Trophoblast cell (in vitro differentiated cells and primary cell): ENCODE data around the gene TEAD1.

Experiments
- DNase-seq, 2 donors: peaks; one replicate each; pipeline ENCODE4 v3.0.0-alpha.2; 2016
- H2AFZ ChIP-seq: 2 replicates; pipeline ENCODE4 v1.6.1; 2013; ENCODE audit warnings: low read length, moderate library complexity, mild to moderate bottlenecking; ENCODE audit not compliant: insufficient read depth, poor library complexity
- H2AK5ac ChIP-seq: 2 replicates; pipeline ENCODE4 v1.6.1; 2013; ENCODE audit warnings: mild to moderate bottlenecking, low read length
- H2BK120ac ChIP-seq: 2 replicates; pipeline ENCODE4 v1.6.1; 2013; ENCODE audit warnings: low read length, mild to moderate bottlenecking, moderate library complexity; ENCODE audit not compliant: insufficient read depth, poor library complexity
- H2BK12ac ChIP-seq: 2 replicates; pipeline ENCODE4 v1.6.1; 2013; ENCODE audit warnings: mild to moderate bottlenecking, low read length, moderate library complexity
- H2BK5ac ChIP-seq: 2 replicates; pipeline ENCODE4 v1.6.1; 2013; ENCODE audit warnings: low read length, low read depth, moderate library complexity, mild to moderate bottlenecking; ENCODE audit not compliant: poor library complexity
- H3K14ac ChIP-seq: 2 replicates; pipeline ENCODE4 v1.6.1; 2013; ENCODE audit warnings: mild to moderate bottlenecking, low read length
- H3K18ac ChIP-seq: 2 replicates; pipeline ENCODE4 v1.6.1; 2013; ENCODE audit warnings: mild to moderate bottlenecking, low read length
- H3K23ac ChIP-seq: 2 replicates; pipeline ENCODE4 v1.6.1; 2013; ENCODE audit warnings: low read length
- H3K27ac ChIP-seq: 2 replicates; pipeline ENCODE4 v1.5.1; 2013; ENCODE audit warnings: low read depth, mild to moderate bottlenecking, inconsistent platforms, low read length, moderate library complexity
- H3K27me3 ChIP-seq: 2 replicates; pipeline ENCODE4 v1.6.1; 2013; ENCODE audit warnings: inconsistent platforms, mild to moderate bottlenecking, low read length, moderate library complexity; ENCODE audit not compliant: insufficient read depth
- H3K36me3 ChIP-seq, 2 experiments: 1 replicate in 1 of 2; 2 replicates in 1 of 2; pipeline ENCODE4 v1.6.1; 2013; ENCODE audit warnings: low read length in 2 of 2, mild to moderate bottlenecking in 2 of 2, moderate library complexity in 1 of 2; ENCODE audit not compliant: insufficient read depth in 2 of 2, control insufficient read depth in 1 of 2
- H3K4ac ChIP-seq: 2 replicates; pipeline ENCODE4 v1.6.1; 2013; ENCODE audit warnings: low read depth, mild to moderate bottlenecking, low read length, moderate library complexity
- H3K4me1 ChIP-seq, 2 experiments: 1 replicate in 1 of 2; 2 replicates in 1 of 2; pipeline ENCODE4 v1.6.1; 2013; ENCODE audit warnings: low read length in 2 of 2, mild to moderate bottlenecking in 2 of 2, moderate library complexity in 1 of 2; ENCODE audit not compliant: insufficient read depth in 2 of 2, control insufficient read depth in 1 of 2
- H3K4me2 ChIP-seq: 2 replicates; pipeline ENCODE4 v1.6.1; 2013; ENCODE audit warnings: inconsistent platforms, mild to moderate bottlenecking, low read length, moderate library complexity
- H3K4me3 ChIP-seq: 2 replicates; pipeline ENCODE4 v1.5.1; 2013; ENCODE audit warnings: mild to moderate bottlenecking, low read depth, low read length, inconsistent platforms
- H3K79me1 ChIP-seq: one replicate; pipeline ENCODE4 v1.6.1; 2013; ENCODE audit warnings: low read length
- H3K79me2 ChIP-seq: 2 replicates; pipeline ENCODE4 v1.6.1; 2013; ENCODE audit warnings: low read length, mild to moderate bottlenecking; ENCODE audit not compliant: control insufficient read depth, insufficient read depth, poor library complexity
- H3K9ac ChIP-seq: 2 replicates; pipeline ENCODE4 v1.6.1; 2013; ENCODE audit warnings: mild to moderate bottlenecking, low read length
- H3K9me3 ChIP-seq: 2 replicates; pipeline ENCODE4 v1.6.1; 2013; ENCODE audit warnings: low read depth, mild to moderate bottlenecking, control low read depth, inconsistent platforms, low read length; ENCODE audit not compliant: insufficient read depth
- H4K12ac ChIP-seq: 2 replicates; pipeline ENCODE4 v1.6.1; 2013; ENCODE audit warnings: low read depth, mild to moderate bottlenecking, low read length, moderate library complexity
- H4K8ac ChIP-seq: 2 replicates; pipeline ENCODE4 v1.6.1; 2013; ENCODE audit warnings: low read depth, mild to moderate bottlenecking, low read length, moderate library complexity
- H4K91ac ChIP-seq: one replicate; pipeline ENCODE4 v1.6.1; 2013; ENCODE audit warnings: low read depth, mild to moderate bottlenecking, low read length, moderate library complexity
- WGBS: extraction: QIAGEN DNeasy Blood & Tissue Kit; methylation state at CpG from one replicate; pipeline ENCODE4 v1.1.7; 2013; ENCODE audit warnings: missing lambda C conversion rate; ENCODE audit not compliant: insufficient read length, insufficient coverage; ENCODE audit errors: extremely low coverage; 5-methylcytosine and 5-hydroxymethylcytosine counted together

Gene TEAD1

DNA sequence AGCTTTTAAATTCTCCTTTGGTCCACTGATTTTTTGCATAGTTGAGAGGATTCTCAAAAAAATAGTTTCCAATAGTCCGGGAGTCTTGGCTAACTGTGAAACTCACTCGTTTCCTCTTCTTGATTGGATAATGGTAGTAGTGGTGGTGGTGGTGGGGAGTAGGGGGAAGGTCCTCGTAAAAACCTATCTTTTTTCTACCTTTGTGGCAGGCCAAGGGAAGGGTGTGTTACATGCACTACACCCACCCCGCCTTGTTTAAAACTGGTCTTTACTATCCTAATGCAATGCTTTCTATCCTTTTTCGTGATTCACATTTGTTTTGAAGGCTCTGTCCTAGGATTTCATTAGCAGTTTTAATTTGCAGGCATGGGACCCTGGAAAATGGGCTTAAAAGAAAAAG is 4.8 kb downstream of the TEAD1 start:
- peaks cover 3 to 10% of the 10 kb centered on the region in 2 experiments for H3K36me3 ChIP-seq
- no peaks in the 10 kb centered on the region for H3K9me3 ChIP-seq
- H3K23ac ChIP-seq, result no peak overlapping the region

DNA sequence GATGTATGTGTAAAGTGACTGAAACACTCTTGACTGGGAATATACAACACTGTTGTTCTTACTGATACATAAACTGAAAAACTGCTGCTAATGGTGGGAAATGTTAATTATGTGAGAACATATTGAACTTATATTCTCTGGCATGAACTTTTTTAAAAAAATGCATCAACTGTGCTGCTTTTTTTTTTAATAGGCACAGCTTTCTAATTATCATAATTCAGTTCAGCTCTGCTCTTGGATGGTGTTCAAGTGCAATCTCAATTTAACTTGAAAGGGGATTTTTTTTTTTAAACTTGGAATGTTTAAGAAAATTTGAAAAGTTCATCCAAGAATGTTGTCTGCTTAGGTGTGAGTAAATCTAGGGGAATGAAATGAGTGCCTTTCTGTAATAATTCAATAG is 5.2 kb downstream of the TEAD1 start:
- H3K9me3 ChIP-seq, result no peaks in the 10 kb centered on the region
- no peak overlapping the region for H3K4ac ChIP-seq
- H4K12ac ChIP-seq, result no peak overlapping the region
- H2BK120ac ChIP-seq, result no peak overlapping the region
- no peak overlapping the region for H2AFZ ChIP-seq
- H3K23ac ChIP-seq, result no peak overlapping the region
- H3K36me3 ChIP-seq, result peaks cover 3 to 10% of the 10 kb centered on the region in 2 experiments
- no peak overlapping the region for H4K8ac ChIP-seq
- no peak overlapping the region for H2BK12ac ChIP-seq
- no peak overlapping the region for H2BK5ac ChIP-seq
- H3K14ac ChIP-seq, result no peak overlapping the region
- peaks cover 42% of the 10 kb centered on the region for H3K79me2 ChIP-seq
- no peak overlapping the region for H3K18ac ChIP-seq
- no peaks in the 10 kb centered on the region for H3K27me3 ChIP-seq
- peaks cover 30 to 32% of the 10 kb centered on the region in 2 experiments for H3K4me1 ChIP-seq
- H3K4me2 ChIP-seq, result peak overlapping the region; percentile 40
- peaks cover 28% of the 10 kb centered on the region for H3K79me1 ChIP-seq
- H3K9ac ChIP-seq, result no peak overlapping the region
- no peak overlapping the region for H4K91ac ChIP-seq
- H3K4me3 ChIP-seq, result no peak overlapping the region
- peak in 1 of 2 donors; percentile 64 for DNase-seq
- H2AK5ac ChIP-seq, result no peak overlapping the region
- H3K27ac ChIP-seq, result peak overlapping the region; percentile 45

More for the DNA sequence above, 4.8 kb downstream of the TEAD1 start:
- no peak overlapping the region for H2AFZ ChIP-seq
- H3K79me1 ChIP-seq, result peaks cover 30% of the 10 kb centered on the region
- DNase-seq, result no peak
- peak overlapping the region; percentile 16 for H3K4ac ChIP-seq
- no peak overlapping the region for H3K18ac ChIP-seq
- no peak overlapping the region for H2AK5ac ChIP-seq
- no peak overlapping the region for H2BK5ac ChIP-seq
- no peak overlapping the region for H2BK120ac ChIP-seq
- WGBS, result no CpG with 5 or more reads among the region's 5 CpGs
- H3K4me1 ChIP-seq, result peaks cover 27 to 29% of the 10 kb centered on the region in 2 experiments
- H4K12ac ChIP-seq, result no peak overlapping the region
- H3K27me3 ChIP-seq, result no peaks in the 10 kb centered on the region
- H3K79me2 ChIP-seq, result peaks cover 40% of the 10 kb centered on the region
- no peak overlapping the region for H4K91ac ChIP-seq
- no peak overlapping the region for H2BK12ac ChIP-seq
- peak overlapping the region; percentile 40 for H3K4me2 ChIP-seq
- no peak overlapping the region for H3K4me3 ChIP-seq
- H3K9ac ChIP-seq, result no peak overlapping the region
- H3K14ac ChIP-seq, result no peak overlapping the region
- H3K27ac ChIP-seq, result peak overlapping the region; percentile 45
- H4K8ac ChIP-seq, result no peak overlapping the region

DNA sequence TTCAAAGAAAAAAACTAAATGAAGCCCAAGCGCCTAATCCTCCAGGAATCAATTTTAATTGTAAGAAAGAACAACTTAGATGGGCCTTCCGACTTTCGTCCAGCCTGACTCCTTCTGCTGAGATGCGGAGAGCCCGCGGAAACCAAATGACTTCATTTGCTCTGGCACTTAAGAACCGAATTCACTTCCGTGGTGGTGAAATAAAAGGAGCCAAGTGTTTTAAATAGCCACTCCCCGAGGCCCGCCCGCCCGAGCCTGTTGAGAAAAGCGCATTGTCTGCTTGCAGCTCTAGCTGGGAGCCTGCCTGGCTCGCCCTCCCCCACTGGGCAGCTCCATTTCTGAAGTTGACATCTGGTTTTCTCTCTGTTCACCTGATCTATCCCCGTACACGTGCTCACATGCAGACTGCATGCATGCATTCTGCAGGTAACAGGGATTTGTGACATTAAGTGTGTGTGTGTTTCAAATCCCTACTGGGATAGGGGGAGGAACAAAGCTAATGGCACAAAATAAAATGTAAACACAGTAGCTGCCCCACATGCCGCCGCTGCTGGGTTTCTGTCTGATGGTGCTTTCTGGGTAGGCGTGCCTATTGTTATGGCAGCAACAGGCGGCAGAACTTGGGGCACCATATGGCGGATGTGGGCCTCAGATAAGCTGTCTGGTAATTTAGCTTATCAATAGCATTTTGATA is 6.2 kb downstream of the TEAD1 start:
- Histone ChIP-seq H3K36me3 (peaks cover 3 to 10% of the 10 kb centered on the region in 2 experiments), H2BK5ac (peak overlapping the region; percentile 54), H3K9ac (no peak overlapping the region), H4K12ac (no peak overlapping the region), H3K23ac (no peak overlapping the region), H2BK120ac (peak overlapping the region; percentile 76), H2AK5ac (peak overlapping the region; percentile 90), H4K8ac (peak overlapping the region; percentile 23), H3K79me2 (peaks cover 38% of the 10 kb centered on the region), H4K91ac (peak overlapping the region; percentile 54), H3K79me1 (peaks cover 24% of the 10 kb centered on the region), H3K4me3 (no peak overlapping the region), H3K27me3 (no peaks in the 10 kb centered on the region), H3K4me2 (peak overlapping the region; percentile 55), H3K9me3 (no peaks in the 10 kb centered on the region), H3K4me1 (peaks cover 34 to 36% of the 10 kb centered on the region in 2 experiments), H3K14ac (peak overlapping the region; percentile 53), H3K18ac (peak overlapping the region; percentile 93), H3K27ac (peak overlapping the region; percentile 43), H2AFZ (no peak overlapping the region), H3K4ac (peak overlapping the region; percentile 99), H2BK12ac (peak overlapping the region; percentile 58)
- peak; percentile 75 to 84 for DNase-seq
- no CpG with 5 or more reads among the region's 21 CpGs for WGBS

DNA sequence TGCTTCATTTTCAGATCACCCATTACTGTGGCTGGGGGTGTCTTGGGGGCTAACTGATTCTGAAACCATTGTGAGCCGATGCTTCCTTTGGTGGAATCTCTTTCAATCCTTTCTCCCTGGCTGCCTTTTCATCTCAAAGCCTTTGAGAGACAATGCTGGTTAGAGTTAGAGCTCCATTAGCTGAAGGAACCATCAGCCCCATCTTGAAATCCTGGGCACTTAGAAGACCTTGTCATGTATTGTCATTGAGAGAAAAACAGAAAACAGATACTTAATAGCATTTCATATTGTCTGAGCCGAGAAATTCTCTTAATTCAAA is 6.7 kb downstream of the TEAD1 start:
- no peak overlapping the region for H2BK12ac ChIP-seq
- H3K9me3 ChIP-seq, result no peaks in the 10 kb centered on the region
- peak overlapping the region; percentile 54 for H4K91ac ChIP-seq
- H3K9ac ChIP-seq, result no peak overlapping the region
- H2AFZ ChIP-seq, result no peak overlapping the region
- H4K12ac ChIP-seq, result no peak overlapping the region
- peak overlapping the region; percentile 99 for H3K4ac ChIP-seq
- H2BK120ac ChIP-seq, result peak overlapping the region; percentile 76
- H3K4me1 ChIP-seq, result peaks cover 34 to 39% of the 10 kb centered on the region in 2 experiments
- H4K8ac ChIP-seq, result no peak overlapping the region
- H3K4me3 ChIP-seq, result no peak overlapping the region
- H3K18ac ChIP-seq, result peak overlapping the region; percentile 93
- no CpG with 5 or more reads among the region's 2 CpGs for WGBS
- peak overlapping the region; percentile 54 for H2BK5ac ChIP-seq
- H3K4me2 ChIP-seq, result peak overlapping the region; percentile 55
- H3K23ac ChIP-seq, result no peak overlapping the region
- H2AK5ac ChIP-seq, result peak overlapping the region; percentile 90
- H3K79me1 ChIP-seq, result peaks cover 24% of the 10 kb centered on the region
- peak overlapping the region; percentile 24 for H3K27ac ChIP-seq
- no peaks in the 10 kb centered on the region for H3K27me3 ChIP-seq
- H3K79me2 ChIP-seq, result peaks cover 38% of the 10 kb centered on the region
- peak in 1 of 2 donors; percentile 43 for DNase-seq
- peaks cover 3 to 10% of the 10 kb centered on the region in 2 experiments for H3K36me3 ChIP-seq
- H3K14ac ChIP-seq, result no peak overlapping the region
